Stomach (tissue), 4 donors: ENCODE results near the gene SCGB2A2.

ENCODE experiments used
- CTCF ChIP-seq, 7 experiments: fragments of 450-650 bp in 4 of 7; fragments of 200-600 bp in 3 of 7; sonication (generic) in 3 of 7; IDR thresholded peaks; one replicate each; pipeline ENCODE4 v1.5.1; 2016 to 2019; ENCODE audit warnings: antibody characterized with exemption in 7 of 7, control low read depth in 2 of 7, mild to moderate bottlenecking in 1 of 7
- EP300 ChIP-seq: sonication (generic); formaldehyde crosslinking; IDR thresholded peaks from one replicate; pipeline ENCODE4 v1.6.1; 2017; ENCODE audit warnings: antibody characterized with exemption
- POLR2AphosphoS5 ChIP-seq, 3 donors: sonication (generic); formaldehyde crosslinking; IDR thresholded peaks; one replicate each; pipeline ENCODE4 v1.6.1; 2016; ENCODE audit warnings: antibody characterized with exemption in 3 of 3

GRCh38 chr11:62295504-62295903 lies 25.5 kb downstream of the SCGB2A2 start:
- TF ChIP-seq EP300: no peak
- no peak for TF ChIP-seq POLR2AphosphoS5 (IDR thresholded peaks at IDR 0.05)
- TF ChIP-seq CTCF (IDR thresholded peaks at IDR 0.05): no peak
